Erythroblast (primary cell): ENCODE measurements around the gene SOX14.

ENCODE experiments used
- DNase-seq, 2 experiments: peaks; one replicate each; lab custom pipeline; 2025; lab: John Stamatoyannopoulos, UW
- GATA1 ChIP-seq: IDR thresholded peaks from 2 replicates; pipeline ENCODE4 v1.6.1; 2011; ENCODE audit warnings: low read depth, mild to moderate bottlenecking, control low read depth, low read length, moderate library complexity
- POLR2A ChIP-seq: IDR thresholded peaks from 2 replicates; pipeline ENCODE4 v1.6.1; 2011; ENCODE audit warnings: mild to moderate bottlenecking, low read length

The SOX14 gene

DNA sequence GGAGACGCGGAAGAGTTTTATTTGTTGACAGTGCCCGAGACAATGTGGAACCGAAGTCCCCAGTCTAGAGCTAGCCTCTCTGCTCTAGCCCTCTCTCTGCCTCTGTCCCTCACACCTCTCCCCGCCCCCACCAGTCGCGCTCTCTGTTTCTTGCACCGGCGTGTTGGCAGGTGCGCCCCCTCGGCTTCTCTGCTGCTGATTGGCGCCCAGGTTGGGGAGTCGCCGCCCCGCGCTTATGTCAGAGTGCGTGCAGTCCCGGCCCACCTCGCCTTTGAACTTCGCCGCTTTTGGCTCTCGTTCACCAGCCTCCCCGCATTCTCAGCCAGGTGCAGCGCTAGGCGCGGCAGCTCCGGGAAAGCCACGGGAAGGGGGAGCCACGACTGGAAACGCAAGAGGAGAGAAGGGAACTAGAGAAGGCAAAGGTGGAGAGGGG is at the start of gene SOX14:
TSS of gene SOX14 (plus strand) at position 315 of the 433 bp plus-strand sequence. CDS start 470 bp downstream, outside the sequence.
- TF ChIP-seq POLR2A (no peak), GATA1 (no peak)
- no peak for DNase-seq

DNA sequence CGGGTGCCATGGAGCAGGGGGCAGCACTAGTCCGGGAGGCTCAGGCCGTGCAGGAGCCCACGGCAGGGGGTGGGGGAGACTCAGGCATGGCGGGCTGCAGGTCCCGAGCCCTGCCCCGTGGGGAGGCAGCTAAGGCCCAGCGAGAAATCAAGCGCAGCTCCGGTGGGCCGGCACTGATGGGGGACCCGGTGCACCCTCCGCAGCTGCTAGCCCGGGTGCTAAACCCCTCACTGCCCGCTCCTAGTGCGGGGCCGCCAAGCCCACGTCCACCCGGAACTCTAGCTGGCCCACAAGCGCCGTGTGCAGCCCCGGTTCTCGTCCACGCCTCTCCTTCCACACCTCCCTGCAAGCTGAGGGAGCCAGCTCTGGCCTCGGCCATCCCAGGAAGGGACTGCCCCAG is 49.6 kb upstream of the SOX14 start:
- no peak for TF ChIP-seq POLR2A
- TF ChIP-seq GATA1, result no peak
- no peak for DNase-seq

DNA sequence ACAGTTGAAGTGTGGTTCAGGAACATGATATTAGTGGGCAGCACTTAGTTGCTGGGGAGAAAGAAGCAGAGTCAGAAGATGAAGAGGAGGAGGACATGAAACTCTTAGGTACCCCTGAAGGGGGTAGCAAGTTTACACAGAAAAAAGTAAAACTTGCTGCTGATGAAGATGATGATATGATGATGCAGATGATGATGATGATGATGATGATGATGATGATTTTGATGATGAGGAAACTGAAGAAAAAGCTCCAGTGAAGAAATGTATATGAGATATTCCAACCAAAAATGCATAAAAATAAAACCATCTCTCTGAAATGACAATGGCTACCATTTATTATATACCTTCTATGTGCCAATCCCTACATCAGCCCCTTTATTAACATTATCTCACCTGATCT is 39.9 kb upstream of the SOX14 start:
- no peak for TF ChIP-seq POLR2A
- no peak for TF ChIP-seq GATA1

GRCh38 chr3:137737208-137737607 is 26.9 kb upstream of the SOX14 start:
- no peak for DNase-seq
- no peak for TF ChIP-seq GATA1
- no peak for TF ChIP-seq POLR2A

More for the DNA sequence above, 39.9 kb upstream of the SOX14 start:
- DNase-seq, result no peak

- TF ChIP-seq GATA1 (no peak), POLR2A (no peak)
- no peak for DNase-seq
These were observed 25.4 kb upstream of the SOX14 start for GRCh38 chr3:137738710-137739109.

GRCh38 chr3:137743608-137744007 is 20.5 kb upstream of the SOX14 start:
- DNase-seq, result no peak
- TF ChIP-seq GATA1 (no peak), POLR2A (no peak)

- TF ChIP-seq GATA1, result no peak
- TF ChIP-seq POLR2A, result no peak
- no peak for DNase-seq
These were observed 17.3 kb upstream of the SOX14 start for GRCh38 chr3:137746808-137747207.

DNA sequence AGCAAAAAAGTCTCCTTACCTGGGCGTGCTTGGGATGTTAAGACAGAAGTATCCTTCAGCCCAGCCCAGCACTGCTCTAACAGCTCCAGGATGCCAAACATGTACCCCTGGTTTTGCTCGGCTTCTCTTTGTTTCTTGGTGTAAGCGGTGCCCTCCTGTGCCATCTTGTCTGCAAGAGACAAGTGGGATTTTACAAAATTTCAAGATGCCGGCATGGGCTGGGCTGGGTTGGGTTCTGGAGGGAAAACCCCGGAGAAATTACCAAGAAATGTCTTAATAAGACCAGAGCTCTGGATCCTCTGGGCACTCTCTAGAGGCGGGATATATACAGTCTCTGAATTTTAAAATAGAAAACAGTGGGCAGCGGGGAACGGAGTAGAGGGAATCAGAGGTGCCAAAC is 4.6 kb upstream of the SOX14 start:
- no peak for DNase-seq
- TF ChIP-seq GATA1 (no peak), POLR2A (no peak)

DNA sequence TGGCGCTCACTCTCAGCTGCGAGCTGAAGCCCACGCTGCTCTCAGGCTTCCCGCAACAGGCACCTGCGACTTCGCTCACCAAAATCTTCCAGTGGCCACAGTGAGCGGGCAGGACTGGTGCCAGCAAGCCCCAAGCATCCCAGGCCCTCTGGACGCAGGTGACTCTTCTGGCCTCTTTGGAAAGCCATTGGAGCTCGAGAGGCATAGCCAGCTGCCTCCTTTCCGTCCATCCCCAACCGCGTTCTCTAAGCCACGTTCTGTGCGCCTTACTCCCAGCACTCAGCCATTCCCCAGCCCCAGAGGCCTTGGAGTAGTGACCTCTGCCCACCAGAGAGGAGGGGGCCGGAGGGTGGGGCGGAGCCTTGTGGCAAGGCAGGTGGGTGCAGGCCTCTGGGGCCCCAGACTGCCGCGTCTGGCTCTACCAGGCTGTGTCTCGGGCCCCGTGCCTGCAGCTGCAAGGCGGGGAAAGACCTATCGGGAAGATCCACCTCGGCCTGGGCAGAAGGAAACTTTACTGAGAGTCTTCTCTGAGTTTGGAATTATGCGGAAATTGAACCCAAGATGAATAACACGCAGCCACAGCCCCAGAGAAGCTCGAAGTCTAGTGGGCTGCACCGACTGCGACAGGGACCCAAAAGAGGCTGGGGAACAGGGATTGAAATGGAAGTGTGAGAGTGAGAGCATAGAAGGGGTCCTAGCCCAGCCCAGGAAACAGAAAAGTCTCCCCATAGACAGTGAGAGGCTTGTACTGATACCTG is 3.6 kb upstream of the SOX14 start:
- DNase-seq, result no peak
- TF ChIP-seq POLR2A (no peak), GATA1 (no peak)

DNA sequence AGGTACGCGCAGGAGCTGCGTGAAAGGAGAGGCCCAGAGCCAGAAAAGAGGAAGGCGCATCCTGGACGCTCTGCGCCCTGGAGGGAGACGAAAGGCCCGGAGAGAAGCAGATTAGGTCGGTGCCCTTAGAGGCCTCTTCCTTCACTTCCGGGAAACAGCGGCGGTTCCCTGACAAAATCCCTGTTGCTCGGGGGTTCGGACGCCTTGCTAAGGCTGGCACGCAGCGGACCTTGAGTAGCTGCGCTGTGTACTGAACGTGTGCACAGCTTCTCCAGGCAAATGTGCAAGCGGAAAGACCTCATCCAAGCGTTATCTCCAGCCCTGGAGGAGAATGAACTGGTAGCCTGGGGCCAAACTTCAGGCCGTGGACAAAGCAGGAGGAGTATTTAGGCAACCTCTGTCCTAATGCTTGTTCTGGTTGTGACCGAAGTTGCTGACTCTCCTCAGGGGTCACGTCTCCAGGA is 3.0 kb upstream of the SOX14 start:
- DNase-seq, result no peak
- TF ChIP-seq POLR2A (no peak), GATA1 (no peak)

DNA sequence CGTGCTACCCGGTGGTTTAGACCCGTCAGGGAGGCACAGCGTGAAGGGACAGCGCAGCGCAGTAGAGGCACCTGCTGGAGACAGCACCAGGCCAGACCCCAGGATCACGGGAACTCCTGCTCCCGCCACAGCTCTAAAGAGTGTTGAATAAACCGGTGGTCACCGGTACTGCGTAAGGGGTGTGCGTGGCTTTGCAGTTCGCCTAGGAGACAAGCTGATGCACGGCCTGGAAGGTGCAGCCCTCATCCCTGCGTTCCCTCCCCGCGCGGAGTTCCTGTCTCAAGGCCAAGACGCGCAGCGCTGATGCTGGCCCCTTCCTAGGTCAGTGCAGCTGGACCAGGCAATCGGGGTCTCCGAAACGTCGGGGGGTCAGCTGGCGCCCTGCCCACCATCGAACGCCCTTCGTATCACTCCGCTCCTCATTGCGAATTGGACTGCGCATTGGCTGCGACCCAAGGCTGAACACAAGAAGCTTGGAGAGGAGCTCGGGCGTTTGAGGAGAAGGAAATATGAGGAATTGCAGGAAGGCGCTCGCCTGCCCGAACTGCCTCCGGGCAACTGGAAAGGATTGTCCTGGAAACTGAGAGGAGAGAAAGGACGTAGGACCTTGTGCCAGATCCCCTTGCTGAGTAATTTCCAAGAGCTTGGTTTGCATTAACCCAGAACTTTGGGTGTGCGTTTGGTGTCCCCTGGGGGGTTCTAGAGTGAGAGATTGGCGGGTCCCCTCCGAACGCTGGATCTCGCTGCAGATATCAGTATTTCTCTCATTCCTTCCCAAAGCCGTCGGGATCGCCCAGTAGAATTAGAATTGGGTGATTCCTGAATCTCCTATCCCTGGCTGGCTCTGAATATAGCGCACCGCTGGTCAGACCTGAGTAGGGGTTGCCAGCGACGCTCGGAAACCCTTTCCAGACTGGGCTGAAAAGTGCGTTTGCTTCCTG is 2.3 kb upstream of the SOX14 start:
- DNase-seq, result no peak
- TF ChIP-seq GATA1 (no peak), POLR2A (no peak)

DNA sequence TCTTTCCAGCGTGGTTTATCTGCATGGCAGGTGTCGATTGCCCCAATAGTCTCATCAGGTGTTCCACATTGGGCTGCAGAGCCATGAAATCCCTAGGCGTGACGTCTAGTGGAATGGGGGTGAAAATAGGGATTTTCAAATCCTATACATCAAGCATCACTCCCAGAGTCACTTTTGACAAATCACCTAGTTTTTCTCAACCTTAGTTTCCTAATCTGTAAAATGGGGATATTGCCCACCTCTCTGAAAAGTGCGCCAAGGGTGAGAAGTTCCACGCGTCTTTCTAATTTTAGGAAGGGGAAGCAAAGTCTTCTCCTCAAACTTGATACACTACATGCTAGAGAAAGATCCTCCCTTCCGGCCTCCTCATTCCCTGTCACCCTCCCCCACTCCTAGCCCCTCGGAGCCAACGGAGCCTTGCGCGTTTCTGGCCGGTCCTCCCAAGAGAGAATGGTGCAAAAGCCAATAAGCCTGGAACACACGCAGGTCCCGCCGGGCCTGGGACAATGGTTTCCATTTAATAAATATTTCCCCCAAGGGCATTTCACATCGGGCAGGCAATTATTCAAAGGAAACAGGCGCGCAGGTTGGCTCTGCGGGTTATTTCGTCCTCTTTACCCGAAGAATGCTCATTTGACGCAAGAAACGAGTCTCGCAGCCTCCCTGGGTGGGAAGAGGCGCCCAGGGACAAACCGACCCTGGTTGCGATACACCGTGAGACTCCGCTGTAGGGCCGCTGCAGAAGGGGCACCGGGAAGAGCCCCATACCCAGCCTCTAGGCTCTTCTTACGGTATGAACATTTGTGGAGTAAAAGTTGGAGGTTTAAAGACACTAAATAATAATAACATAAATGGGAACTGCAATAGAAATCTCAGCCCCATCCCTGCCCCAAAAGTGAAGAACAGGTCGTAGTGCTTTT is 1.2 kb upstream of the SOX14 start:
- TF ChIP-seq POLR2A (no peak), GATA1 (no peak)

GRCh38 chr3:137763594-137763938 is 549 bp upstream of the SOX14 start:
- TF ChIP-seq POLR2A, result no peak
- TF ChIP-seq GATA1, result no peak
- no peak for DNase-seq

More for the DNA sequence above, 1.2 kb upstream of the SOX14 start:
- no peak for DNase-seq
